ENCODE measurements around the gene COX14. TPM values are rescaled to one million over a fixed set of nuclear protein-coding genes. Genes with fewer than 3 reads are reported as not detected.

COX14 gene
- total RNA-seq, 1 experiment from 2014 or later: 41.0 TPM

GRCh38 chr12:50085615-50086072 is 26.4 kb upstream of the COX14 start:
- peaks cover 4% of the 10 kb centered on the region; the same call in 1 of the 2 replicates for H4K20me1 ChIP-seq (ENCODE audit: insufficient read depth)
- peak overlapping the region; percentile 77 for H3K9ac ChIP-seq (ENCODE audit: low read length)
- H3K79me2 ChIP-seq (ENCODE audit: insufficient read depth, low read length): peaks cover 15% of the 10 kb centered on the region
- no TSS peak for BruUV-seq (replicated peaks)
- H3K4me3 ChIP-seq (replicated peaks in 1 of 2; ENCODE audit: low read depth in 1 of 2, low read length in 2 of 2): peak overlapping the region; percentile 70 to 77
- intact Hi-C loops (cut with micrococcal nuclease): loop anchor here (5.0 to 10.0 kb wide), 2 partner anchors 227 to 319 kb away; partner anchors contain the start of gene LARP4
- ChIA-PET POLR2A (interaction anchor here (0.6 to 2.2 kb wide), 6 partner anchors 18 to 997 kb away, joined by 3 to 20 read pairs (median 3); partner anchors contain the start of genes CERS5, COX14 and TMBIM6), RAD21 (ENCODE audit: low non-redundant PET in 1 of 2, low total read pairs in 2 of 2, uncharacterized antibody in 2 of 2, unreplicated experiment in 2 of 2) (interaction anchor here in 1 of 2 experiments (1.6 kb wide), 1 partner anchor 26 kb away, joined by 6 read pairs; the partner anchor contains the start of gene COX14), CTCF (interaction anchor here (0.5 to 2.8 kb wide), 11 partner anchors 9 to 795 kb away, joined by 3 to 33 read pairs (median 5); partner anchors contain the start of genes CERS5, COX14, GPD1 and LIMA1)
- no peak for TF ChIP-seq EGR1 (IDR thresholded peaks at IDR 0.05; ENCODE audit: low read depth)
- no peak for TF ChIP-seq POLR2AphosphoS5 (IDR thresholded peaks at IDR 0.05; ENCODE audit: low read depth, low read length)
- no peak for TF ChIP-seq RAD21 (IDR thresholded peaks at IDR 0.05; ENCODE audit: low read depth)
- TF ChIP-seq ZNF274 (IDR thresholded peaks at IDR 0.05; ENCODE audit: low read depth, low read length): no peak
- no peak for TF ChIP-seq POLR2A (IDR thresholded peaks at IDR 0.05; ENCODE audit: borderline replicate concordance, extremely low read depth, insufficient read depth, insufficient read length)
- no peak for TF ChIP-seq MAX (IDR thresholded peaks at IDR 0.05)
- TF ChIP-seq SRF (IDR thresholded peaks at IDR 0.05; ENCODE audit: low read depth): no peak
- TF ChIP-seq ATF3 (IDR thresholded peaks at IDR 0.05): no peak
- TF ChIP-seq SP1 (IDR thresholded peaks at IDR 0.05; ENCODE audit: low read depth): no peak
- TF ChIP-seq EZH2 (IDR thresholded peaks at IDR 0.05): no peak
- TF ChIP-seq TCF7L2 (IDR thresholded peaks at IDR 0.05; ENCODE audit: borderline replicate concordance, extremely low read depth, insufficient read depth, insufficient read length): no peak
- no peak for TF ChIP-seq REST (IDR thresholded peaks at IDR 0.05; ENCODE audit: low read depth)
- no peak for TF ChIP-seq ELF1 (IDR thresholded peaks at IDR 0.05; ENCODE audit: borderline replicate concordance, low read depth)
- no peak for TF ChIP-seq JUND (IDR thresholded peaks at IDR 0.05)
- TF ChIP-seq YY1 (IDR thresholded peaks at IDR 0.05; ENCODE audit: extremely low read depth, insufficient replicate concordance, low read depth, low read length): no peak
- peaks cover 28 to 42% of the 10 kb centered on the region in 2 experiments for H3K36me3 ChIP-seq (ENCODE audit: control insufficient read depth in 1 of 2, insufficient read depth in 2 of 2, low read length in 2 of 2)
- peak overlapping the region; percentile 85 for H3K4me2 ChIP-seq (ENCODE audit: low read length)
- ATAC-seq: peak; percentile 15
- DNase-seq (ENCODE audit: low read depth, low spot score): no peak
- no peak overlapping the region for H2AFZ ChIP-seq (ENCODE audit: low read depth, low read length, poor library complexity, severe bottlenecking)
- peaks cover 5 to 21% of the 10 kb centered on the region in 2 experiments for H3K4me1 ChIP-seq (ENCODE audit: control insufficient read depth in 1 of 2, insufficient read depth in 2 of 2, low read length in 2 of 2)
- H3K27me3 ChIP-seq (ENCODE audit: insufficient read depth, low read length): no peaks in the 10 kb centered on the region
- H3K27ac ChIP-seq (ENCODE audit: low read depth, low read length): peak overlapping the region; percentile 54
- no peaks in the 10 kb centered on the region for H3K9me3 ChIP-seq (ENCODE audit: control insufficient read depth in 1 of 2, insufficient read depth in 1 of 2, low read depth in 1 of 2, low read length in 2 of 2)
- H3K9me2 ChIP-seq (ENCODE audit: insufficient read depth): no peaks in the 10 kb centered on the region

Measured in HCT116 (cell line).